GM18505 (cell line): ENCODE results near the gene GRIN2C.

Experiments used
- ATAC-seq: cut with Tn5 transposase; IDR thresholded peaks from one replicate; pipeline ENCODE4 v1.9.1; 2021; ENCODE audit not compliant: unreplicated experiment
- POLR2A ChIP-seq: IDR thresholded peaks from 4 replicates; pipeline ENCODE4 v1.6.1; 2011; ENCODE audit warnings: borderline replicate concordance; ENCODE audit not compliant: insufficient read depth, insufficient read length; ENCODE audit errors: extremely low read depth

The GRIN2C gene

DNA sequence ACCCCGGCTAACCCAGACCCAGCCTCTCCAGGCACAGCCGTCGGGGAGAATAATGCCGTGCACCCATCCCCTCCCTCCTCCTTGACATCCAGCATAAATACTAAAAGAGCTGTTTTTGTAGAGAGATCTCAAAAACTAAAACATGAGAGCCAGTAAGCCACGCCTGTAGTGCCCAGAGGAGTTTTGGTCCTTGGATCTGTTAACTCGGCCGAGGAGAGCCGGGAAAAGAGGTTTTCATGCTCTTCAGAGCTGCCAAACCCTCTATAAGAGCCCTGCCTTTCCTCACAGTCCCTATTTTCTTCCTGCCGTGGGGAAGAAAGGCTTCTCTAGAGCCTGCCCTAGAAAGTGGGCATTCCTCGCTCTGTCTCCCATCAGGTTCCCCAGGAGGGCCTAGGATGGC, 53.4 kb downstream of the GRIN2C start:
- no peak for TF ChIP-seq POLR2A
- ATAC-seq = no peak

DNA sequence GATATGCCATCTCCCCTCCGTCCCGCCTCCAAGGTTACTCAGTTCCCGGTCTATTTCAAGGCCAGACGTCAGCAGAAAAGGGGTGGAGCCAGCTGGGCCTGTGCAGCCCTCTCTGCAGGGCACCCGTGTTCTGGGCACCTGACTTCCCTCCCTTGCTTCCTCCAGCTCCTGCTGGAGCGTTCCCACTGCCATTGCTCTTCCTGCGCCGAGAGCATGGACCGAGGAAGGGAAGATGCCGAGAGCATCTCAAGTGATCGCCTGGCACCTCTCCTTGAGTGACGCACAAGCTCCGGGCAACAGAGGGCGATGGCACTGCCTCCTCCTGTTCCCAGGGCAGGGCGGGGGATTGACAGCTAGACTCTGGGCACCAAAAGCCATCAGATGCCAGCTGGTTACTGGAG, 54.1 kb downstream of the GRIN2C start:
- no peak for ATAC-seq
- TF ChIP-seq POLR2A = no peak

GRCh38 chr17:74804683-74805082, 55.0 kb downstream of the GRIN2C start:
- no peak for TF ChIP-seq POLR2A
- ATAC-seq = no peak

- no peak for TF ChIP-seq POLR2A
- no peak for ATAC-seq
Measured at GRCh38 chr17:74803971-74804370, 55.7 kb downstream of the GRIN2C start.

- ATAC-seq = no peak
- TF ChIP-seq POLR2A = no peak
Measured at GRCh38 chr17:74803388-74803930, 56.2 kb downstream of the GRIN2C start.

DNA sequence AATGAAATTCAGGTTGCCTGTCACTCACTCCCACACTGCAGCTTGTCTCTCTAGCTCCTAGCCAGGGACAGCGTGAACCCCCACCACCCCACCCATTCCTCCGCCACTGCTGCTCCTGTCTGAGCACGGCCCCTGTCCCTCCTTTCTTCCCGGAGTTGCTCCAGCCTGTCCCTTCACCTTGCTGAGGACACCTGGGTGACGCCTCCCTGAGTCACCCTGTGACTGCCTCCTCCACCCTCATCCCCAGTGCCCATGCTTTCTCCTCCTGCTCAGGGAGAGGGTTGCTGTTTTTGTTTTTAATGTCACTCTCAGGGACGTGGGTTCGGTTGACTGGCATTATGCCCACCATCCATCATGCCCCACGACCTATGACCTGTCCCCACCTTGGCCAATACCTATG, 57.8 kb downstream of the GRIN2C start:
- no peak for ATAC-seq
- no peak for TF ChIP-seq POLR2A

GRCh38 chr17:74800531-74800930, 59.2 kb downstream of the GRIN2C start:
- no peak for ATAC-seq
- TF ChIP-seq POLR2A = no peak

- no peak for ATAC-seq
- TF ChIP-seq POLR2A = no peak
Measured at GRCh38 chr17:74799097-74799496, 60.6 kb downstream of the GRIN2C start.

- TF ChIP-seq POLR2A = no peak
Measured at GRCh38 chr17:74798239-74798707, 61.4 kb downstream of the GRIN2C start.

DNA sequence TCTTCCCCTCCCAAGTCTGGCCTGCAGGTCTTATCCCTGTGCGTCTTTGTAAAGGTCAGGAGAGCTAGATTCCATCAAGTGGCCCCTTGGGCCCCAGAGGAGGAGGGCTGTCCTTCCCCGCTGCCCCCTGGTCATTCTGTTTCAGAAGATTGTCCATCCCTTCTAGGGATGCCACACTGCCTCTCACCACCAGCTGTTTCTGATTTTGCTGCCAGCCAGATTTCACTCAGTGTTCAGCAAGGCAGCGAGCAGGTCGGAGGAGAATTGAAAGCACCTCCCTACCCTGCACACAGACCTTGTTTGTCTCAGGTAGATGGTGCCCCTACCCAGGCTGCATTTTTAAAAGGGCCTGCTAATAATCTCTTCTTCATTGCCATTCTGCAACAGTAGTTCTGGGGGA, 61.9 kb downstream of the GRIN2C start:
- no peak for ATAC-seq
- no peak for TF ChIP-seq POLR2A

More at GRCh38 chr17:74798239-74798707, 61.4 kb downstream of the GRIN2C start:
- no peak for ATAC-seq

DNA sequence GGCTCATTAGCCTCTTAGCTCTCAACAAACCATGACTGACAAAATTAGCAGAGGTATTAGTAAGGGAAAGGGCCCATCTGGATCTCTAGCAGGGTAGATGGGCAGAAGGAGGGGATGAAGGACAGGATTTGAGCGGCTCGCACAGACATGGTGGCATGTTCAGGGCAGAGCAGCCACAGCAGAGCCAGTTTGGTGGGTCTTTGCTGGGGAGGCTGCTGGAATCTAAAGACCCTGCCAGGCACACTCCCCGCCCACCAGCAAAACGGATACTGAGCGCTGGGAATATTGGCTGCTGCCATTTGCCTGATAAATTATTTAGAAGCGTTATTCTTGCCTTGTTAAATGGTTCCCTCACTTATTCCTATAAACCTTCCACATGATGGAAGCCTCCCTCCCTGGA, 62.8 kb downstream of the GRIN2C start:
- ATAC-seq = no peak
- TF ChIP-seq POLR2A = no peak

DNA sequence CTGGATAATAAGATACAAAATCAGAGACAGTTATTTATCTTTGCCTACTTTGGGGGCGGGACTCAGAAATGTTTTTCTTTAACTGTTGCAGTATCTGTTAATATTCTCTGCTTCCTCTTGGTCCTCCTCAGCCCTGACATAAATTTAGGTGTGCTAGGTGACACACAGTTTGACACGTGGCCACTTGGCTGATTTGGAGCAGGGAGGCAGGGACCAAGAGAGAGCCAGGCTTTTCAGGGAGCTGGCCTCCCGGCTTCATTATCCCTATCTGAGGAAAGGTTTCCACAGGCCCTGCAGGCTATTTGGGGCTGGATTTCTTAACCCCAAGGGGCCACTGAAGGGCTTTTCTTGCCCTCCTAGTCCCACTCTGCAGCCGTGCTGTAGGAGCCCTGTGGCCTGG, 63.5 kb downstream of the GRIN2C start:
- no peak for TF ChIP-seq POLR2A
- ATAC-seq = no peak

DNA sequence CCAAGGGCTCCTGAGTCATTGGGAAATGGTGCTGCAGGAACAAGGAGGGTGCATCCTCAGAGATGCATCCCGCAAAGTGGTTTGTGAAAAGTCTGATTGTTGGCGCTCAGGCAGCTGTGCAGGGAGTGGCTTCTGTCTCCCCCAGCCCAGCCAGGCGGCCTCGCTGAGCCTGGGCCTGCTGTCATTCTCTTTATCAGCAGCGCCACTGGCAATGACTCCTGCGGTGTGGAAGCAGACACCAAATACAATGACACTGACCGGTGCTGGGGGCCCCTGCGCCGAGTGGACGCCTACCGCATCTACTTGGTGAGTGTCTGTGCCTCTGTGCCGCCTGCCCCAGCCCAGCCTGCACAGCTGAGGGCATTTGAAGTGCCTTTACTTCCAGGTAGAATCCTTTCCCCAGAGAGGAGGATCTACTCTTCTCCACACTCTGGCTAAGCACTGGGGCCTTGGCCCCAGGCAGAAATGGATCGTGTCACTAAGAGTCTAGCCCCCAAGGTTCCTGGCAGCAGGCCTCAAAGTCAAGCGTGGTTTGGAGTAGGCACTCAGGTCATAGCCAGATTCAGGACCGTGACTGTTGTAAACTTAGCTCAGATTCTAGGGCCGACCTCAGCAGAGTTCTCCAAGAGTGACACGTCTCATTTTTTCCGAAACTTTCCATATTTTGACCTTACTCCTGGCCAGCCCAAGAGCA, 64.2 kb downstream of the GRIN2C start:
- no peak for TF ChIP-seq POLR2A
- no peak for ATAC-seq

DNA sequence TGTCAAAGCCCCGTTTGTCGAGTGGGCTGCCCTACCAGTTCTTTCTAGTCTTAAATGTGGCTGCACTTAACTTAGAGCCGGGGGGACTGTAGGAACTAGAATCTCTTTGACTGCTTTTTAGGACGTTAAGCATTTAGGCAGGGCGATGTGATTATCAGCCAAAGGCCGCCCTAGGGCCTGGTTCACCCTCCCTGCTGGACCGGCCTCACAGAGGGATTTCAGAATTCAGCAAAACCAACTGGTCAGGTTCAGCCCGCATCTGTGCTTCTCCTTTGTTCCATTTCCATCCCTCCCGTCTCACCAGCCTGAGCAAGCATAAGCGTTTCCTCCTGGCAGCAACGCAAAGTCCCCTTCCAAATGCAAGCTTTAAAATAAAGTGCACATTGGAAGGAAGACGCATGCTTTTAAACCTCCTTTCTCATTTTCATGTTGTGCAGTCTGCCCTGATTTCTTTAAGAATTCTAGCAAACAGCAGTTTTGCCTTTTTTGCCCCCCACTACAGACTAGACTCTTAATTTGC, 67.0 kb downstream of the GRIN2C start:
- TF ChIP-seq POLR2A = no peak
- ATAC-seq = no peak
